Esophagus muscularis mucosa (tissue), 3 donors: ENCODE results near the gene CEP112.

Source experiments
- POLR2A ChIP-seq: fragments of 450-650 bp; IDR thresholded peaks from one replicate; pipeline ENCODE4 v1.6.1; 2017; ENCODE audit warnings: antibody characterized with exemption, moderate library complexity, mild to moderate bottlenecking, low read depth
- TF ChIP-seq, protein P1 (sequence below), 3 experiments: fragments of 200-600 bp in 2 of 3; fragments of 450-650 bp in 1 of 3; sonication (generic) in 2 of 3; IDR thresholded peaks; one replicate each; pipeline ENCODE4 v1.5.1; 2017 to 2019; ENCODE audit warnings: antibody characterized with exemption in 3 of 3, mild to moderate bottlenecking in 2 of 3, moderate library complexity in 1 of 3

DNA sequence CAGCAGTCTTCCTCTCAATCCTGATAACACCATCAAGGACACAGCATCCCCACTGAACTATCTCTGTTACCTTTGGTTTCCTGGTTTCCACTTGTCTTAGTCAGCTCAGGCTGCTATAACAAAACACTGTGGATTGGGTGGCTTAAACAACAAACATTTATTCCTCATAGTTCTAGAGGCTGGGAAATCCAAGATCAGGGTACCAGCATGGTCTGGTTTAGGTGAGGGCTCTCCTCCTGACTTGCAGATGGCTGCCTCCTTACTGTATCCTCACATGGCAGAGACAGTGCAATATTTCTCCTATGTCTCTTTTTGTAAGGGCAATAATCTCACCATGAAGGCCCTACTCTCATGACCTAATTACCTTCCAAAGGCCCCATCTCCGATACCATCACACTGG, 527.2 kb downstream of the CEP112 start:
- TF ChIP-seq, protein P1, sequence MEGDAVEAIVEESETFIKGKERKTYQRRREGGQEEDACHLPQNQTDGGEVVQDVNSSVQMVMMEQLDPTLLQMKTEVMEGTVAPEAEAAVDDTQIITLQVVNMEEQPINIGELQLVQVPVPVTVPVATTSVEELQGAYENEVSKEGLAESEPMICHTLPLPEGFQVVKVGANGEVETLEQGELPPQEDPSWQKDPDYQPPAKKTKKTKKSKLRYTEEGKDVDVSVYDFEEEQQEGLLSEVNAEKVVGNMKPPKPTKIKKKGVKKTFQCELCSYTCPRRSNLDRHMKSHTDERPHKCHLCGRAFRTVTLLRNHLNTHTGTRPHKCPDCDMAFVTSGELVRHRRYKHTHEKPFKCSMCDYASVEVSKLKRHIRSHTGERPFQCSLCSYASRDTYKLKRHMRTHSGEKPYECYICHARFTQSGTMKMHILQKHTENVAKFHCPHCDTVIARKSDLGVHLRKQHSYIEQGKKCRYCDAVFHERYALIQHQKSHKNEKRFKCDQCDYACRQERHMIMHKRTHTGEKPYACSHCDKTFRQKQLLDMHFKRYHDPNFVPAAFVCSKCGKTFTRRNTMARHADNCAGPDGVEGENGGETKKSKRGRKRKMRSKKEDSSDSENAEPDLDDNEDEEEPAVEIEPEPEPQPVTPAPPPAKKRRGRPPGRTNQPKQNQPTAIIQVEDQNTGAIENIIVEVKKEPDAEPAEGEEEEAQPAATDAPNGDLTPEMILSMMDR (IDR thresholded peaks at IDR 0.05), result no peak
- TF ChIP-seq POLR2A, result no peak
